GM21526 (cell line): ENCODE measurements around the gene ARMC7.
"Not testable (repeated sequence)": the region's sequence is repeated elsewhere in the genome, so short reads cannot be mapped to it uniquely, and the experiment has no call there.

Experiments used
- ATAC-seq: cut with Tn5 transposase; IDR thresholded peaks from one replicate; pipeline ENCODE4 v1.9.1; 2021; ENCODE audit warnings: moderate library complexity; ENCODE audit not compliant: unreplicated experiment, low FRiP score

ARMC7 gene

GRCh38 chr17:75126954-75127353 lies 17.2 kb downstream of the ARMC7 start:
- no peak for ATAC-seq

GRCh38 chr17:75127936-75128335 lies 18.2 kb downstream of the ARMC7 start:
- not testable (repeated sequence) for ATAC-seq

GRCh38 chr17:75128694-75129505 lies 19.1 kb downstream of the ARMC7 start:
- no peak for ATAC-seq

- ATAC-seq = no peak
Measured at GRCh38 chr17:75129576-75129975, 19.8 kb downstream of the ARMC7 start.

GRCh38 chr17:75130059-75130631 lies 20.4 kb downstream of the ARMC7 start:
- ATAC-seq = no peak

GRCh38 chr17:75130632-75131277 lies 21.0 kb downstream of the ARMC7 start:
- ATAC-seq = no peak

- peak; percentile 58 for ATAC-seq
Measured at GRCh38 chr17:75131278-75132017, 21.7 kb downstream of the ARMC7 start, which contains the start of gene NT5C. Gene NT5C, minus strand, starts transcription at chr17:75131742. Its CDS starts 35 bp downstream, at chr17:75131707.

GRCh38 chr17:75132018-75133000 lies 22.5 kb downstream of the ARMC7 start:
- not testable (repeated sequence) for ATAC-seq

GRCh38 chr17:75133001-75133400 lies 23.2 kb downstream of the ARMC7 start:
- ATAC-seq = no peak

- ATAC-seq = not testable (repeated sequence)
Measured at GRCh38 chr17:75133607-75134347, 24.0 kb downstream of the ARMC7 start.

- no peak for ATAC-seq
Measured at GRCh38 chr17:75135452-75135851, 25.7 kb downstream of the ARMC7 start.

- no peak for ATAC-seq
Measured at GRCh38 chr17:75135946-75136345, 26.2 kb downstream of the ARMC7 start.

- ATAC-seq = not testable (repeated sequence)
Measured at GRCh38 chr17:75137762-75138161, 28.0 kb downstream of the ARMC7 start.

GRCh38 chr17:75138519-75138918 lies 28.8 kb downstream of the ARMC7 start:
- no peak for ATAC-seq

- no peak for ATAC-seq
Measured at GRCh38 chr17:75142236-75142971, 32.6 kb downstream of the ARMC7 start.

- ATAC-seq = no peak
Measured at GRCh38 chr17:75144816-75145512, 35.2 kb downstream of the ARMC7 start.

GRCh38 chr17:75146592-75146991 lies 36.8 kb downstream of the ARMC7 start:
- no peak for ATAC-seq
